GM21786 (cell line): Measurements from ENCODE around the gene RAB11FIP4.

Source experiments
- ATAC-seq: cut with Tn5 transposase; IDR thresholded peaks from one replicate; pipeline ENCODE4 v1.9.1; 2021; ENCODE audit not compliant: unreplicated experiment

RAB11FIP4 gene

DNA sequence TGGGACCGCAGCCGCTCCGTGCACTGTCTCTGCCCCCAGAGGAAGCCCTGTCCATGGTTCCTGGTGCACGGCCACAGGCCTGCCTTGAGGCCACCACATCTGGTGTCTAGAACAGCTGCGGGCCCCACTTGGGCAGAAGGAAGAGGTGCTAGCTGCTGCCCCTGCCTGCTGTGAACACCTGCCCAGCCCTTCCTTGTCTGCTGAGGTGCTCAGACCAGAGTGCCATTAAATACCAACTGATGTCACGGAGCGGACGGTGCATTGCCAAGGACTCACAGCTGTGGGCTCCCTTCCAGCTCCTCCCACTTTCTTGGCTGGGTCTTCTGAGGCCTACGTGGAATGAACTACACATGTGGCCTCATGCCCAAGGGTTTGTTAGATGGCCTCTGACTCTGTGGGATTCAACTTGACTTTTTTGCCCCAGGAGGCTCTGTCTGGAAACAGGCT is 146.1 kb downstream of the RAB11FIP4 start:
- ATAC-seq = no peak

DNA sequence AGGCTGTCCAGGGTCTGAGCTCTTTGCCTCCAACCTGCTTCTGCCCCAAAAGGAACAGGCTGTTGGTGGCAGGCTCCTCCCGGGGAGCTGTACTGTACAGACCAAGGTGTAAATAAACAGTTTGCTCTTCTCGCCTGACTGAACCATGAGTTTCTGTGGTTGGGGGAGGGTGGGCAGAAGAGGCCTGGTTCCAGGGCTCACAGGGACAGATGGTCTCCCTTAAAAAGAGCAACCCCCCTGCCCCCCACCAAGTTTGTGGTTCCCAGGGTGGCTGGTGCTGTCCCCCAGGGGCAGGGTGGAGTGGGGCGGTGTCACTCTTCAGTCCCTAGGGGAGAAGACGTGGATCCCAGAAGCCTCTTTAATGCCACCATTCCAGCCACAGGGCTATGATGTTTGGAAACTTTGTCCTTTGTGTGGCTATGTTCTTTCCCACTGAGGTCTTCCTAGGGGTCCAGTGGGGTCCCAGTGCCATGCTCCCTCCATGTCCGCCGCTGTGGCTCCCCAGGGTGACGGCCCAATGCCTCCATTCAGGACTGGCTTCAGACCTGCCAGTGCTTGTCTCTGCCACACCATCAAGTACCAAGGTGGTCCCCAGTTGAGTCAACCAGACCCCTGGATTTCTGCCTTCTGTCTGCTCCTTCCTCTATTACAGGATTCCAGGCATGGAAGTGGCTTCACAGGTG is 146.7 kb downstream of the RAB11FIP4 start:
- peak; percentile 67 for ATAC-seq

DNA sequence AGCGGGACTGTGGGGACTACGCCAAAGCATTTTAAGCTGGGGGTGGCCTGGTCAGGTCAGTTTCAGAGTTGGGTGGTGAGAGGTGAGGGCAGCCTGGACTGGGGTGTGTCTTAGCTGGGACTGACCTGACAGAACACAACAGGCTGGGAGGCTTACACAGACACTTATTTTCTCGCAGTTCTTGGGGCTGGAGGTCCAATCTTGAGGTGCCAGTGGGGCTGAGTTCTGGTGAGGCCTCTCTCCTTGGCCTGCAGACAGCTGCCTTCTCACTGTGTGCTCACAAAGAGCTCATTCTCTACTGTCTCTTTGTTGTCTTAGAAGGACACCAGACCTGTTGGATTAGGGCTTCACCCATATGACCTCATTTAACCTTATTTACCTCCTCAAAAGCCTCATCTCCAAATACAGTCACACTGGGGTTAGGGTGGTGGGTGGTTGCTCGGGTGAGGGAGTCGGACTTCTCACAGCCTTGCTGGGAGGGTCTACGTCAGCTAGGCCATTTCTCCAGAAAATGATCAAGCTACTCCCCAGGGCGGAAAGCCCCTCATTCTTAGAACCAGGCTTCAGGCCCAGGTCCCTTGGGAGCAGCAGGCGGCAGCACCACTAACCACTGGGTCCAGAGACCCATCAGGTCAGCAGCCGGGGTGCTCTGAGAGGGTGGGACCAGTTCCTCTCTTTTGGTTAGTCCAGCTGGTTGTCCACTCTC is 149.3 kb downstream of the RAB11FIP4 start:
- no peak for ATAC-seq

DNA sequence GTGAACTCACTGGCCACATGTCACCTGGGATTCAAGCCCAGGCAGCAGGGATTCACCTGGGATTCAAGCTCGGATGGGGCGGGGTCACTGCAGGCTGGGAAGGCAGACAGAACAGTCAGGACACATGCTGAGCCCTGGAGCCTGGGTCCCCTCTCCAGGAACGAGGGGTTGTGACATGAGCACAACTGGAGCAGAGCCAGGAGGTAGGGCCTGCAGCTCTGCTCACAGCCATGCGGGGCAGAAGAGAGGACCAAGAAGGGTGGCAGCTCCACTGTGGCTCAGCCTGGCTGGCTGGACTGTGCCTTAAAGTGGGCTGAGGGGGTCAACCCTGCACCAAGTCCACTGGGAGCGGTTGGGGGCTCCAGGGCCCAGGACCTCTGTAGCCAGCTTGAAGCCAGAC is 150.1 kb downstream of the RAB11FIP4 start:
- no peak for ATAC-seq

DNA sequence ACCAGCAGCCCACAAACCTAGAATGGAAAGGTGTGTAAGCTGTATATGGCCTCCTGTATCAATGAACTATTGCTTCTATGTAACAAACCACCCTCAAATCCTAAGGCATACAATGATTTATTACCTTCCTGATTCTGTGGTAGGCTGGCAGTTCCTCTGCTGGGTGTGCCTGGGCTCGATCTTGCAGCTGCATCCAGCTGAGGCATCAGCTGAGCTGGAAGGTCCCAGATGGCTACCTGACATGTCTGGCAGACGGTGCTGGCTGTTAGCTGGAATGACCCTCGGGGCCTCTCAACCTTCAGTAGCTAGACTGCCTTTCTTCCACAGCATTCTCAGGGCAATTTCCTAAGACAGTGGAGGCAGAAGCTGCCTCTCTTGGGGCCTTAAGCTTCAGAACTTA is 152.7 kb downstream of the RAB11FIP4 start:
- ATAC-seq = no peak

DNA sequence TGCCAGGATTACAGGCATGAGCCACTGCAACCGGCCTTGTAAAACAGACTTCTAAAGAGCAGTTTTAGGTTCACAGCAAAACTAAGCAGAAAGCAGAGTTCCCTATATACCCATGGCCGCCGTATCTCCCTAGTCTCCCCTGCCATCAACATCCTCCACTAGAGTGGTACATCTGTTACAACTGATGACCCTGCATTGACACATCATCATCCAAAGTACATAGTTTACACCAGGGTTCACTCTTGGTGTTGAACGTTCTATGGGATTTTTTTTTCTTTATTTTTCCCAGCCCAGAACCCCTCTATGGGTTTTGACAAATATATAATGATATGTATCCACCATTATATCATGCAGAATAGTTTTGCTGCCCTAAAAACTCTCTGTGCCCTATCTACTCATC is 155.2 kb downstream of the RAB11FIP4 start:
- no peak for ATAC-seq

DNA sequence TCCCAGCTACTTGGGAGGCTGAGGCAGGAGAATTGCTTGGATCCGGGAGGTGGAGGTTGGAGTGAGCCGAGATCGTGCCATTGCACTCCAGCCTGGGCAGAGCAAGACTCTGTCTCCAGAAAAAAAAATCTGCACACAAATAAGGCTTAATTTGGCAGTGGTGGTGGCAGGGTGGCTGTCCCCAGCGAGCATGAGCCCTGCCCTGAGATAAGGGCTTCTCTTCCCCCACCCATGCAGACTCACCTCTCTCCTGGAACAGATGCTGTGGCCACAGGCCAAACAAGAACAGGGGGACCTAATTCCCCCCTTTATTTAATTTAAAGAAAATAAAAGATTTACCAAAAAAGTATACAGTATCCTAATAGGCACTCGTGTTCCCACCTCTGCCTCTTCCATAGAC is 157.2 kb downstream of the RAB11FIP4 start:
- no peak for ATAC-seq

DNA sequence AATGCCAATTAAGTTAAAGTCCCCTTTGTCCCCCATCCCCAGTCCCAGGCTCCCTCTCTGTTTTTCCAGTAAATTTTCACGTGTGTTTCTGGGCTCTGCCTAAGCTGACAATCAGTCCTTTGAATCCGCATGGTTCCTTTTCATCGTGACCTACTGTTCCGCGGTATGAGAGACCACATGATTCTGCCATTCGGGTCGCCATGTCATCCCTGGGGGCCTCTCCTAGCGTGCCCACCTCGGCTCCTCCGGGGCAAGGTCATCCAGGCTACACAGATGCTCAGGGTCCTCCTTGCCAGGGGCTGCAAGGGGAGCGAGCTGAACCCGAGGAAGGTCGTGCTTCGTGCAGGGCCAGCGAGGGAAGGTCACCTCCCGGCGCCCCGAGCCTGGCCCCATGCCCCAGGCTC is 157.6 kb downstream of the RAB11FIP4 start:
- no peak for ATAC-seq

DNA sequence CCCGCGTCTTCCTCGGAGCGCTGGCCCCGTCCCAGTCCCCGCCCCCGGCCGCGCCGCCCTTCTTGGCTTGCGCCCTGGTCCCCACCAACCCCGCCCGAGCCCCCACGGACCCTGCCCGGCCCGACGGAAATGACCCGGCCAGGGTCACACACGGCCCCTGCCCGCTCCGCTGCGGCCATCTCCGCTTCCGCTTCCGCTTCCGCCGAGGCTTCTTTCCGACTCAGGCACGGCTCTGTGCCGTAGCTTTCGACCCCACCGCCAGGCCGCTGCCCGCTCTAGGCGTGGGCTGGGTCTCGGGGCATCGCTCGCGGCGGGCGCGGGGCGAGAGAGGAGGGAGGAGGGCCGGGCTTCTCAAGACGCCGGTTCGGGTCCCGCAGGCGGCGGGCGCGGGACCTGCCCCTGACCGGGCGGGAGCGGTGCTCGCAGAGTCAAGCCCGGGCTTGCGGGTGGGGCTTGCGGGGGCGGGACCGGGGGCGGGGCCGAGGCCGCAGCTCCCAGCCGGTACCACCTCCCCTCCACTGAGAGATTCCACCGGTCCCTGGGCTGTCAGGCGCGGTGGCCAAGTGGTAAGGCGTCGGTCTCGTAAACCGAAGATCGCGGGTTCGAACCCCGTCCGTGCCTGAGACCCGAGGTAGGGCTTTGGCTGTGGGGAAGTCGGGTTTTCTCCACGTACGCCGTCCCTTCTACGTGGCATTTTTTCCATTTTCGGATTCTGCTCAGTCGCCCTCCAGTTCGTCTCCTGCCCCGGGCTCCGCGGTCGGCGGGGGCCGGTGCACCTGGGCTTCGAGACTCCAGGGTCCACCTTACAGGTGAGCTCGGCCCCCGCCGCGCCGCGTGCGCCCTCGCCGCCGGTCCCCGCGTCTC is 158.3 kb downstream of the RAB11FIP4 start:
- ATAC-seq = peak; percentile 70

DNA sequence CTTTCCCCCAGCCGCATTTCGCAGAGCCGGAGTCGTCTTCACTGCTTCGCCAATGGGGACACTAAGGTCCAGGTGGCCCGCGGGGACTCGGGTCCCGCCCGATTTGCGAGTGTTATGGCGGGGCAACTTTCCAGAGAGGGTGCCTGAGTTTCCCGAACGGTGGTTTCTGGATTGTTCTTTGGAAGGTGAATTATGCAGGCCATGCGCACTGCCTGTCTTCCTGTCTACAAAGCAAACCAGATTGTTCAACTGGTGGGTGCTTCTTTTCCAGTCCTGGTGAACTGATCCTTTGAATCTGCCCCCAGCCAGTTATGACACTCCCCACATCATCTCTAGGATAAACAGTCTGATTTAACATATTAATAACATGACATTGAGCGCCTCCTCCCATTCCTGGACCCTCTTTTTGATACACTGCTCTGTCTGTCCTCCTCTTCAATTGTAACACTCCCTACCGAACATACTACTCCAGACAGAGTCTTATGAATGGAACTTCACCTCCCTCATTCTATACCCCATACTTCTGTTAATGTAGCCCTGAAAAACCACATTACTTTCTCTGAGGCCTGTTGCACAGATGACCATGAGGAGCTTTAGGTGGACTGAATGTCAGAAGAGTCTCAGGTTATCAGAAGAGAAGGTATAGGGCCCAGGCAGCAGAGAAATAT is 159.0 kb downstream of the RAB11FIP4 start:
- ATAC-seq = no peak

DNA sequence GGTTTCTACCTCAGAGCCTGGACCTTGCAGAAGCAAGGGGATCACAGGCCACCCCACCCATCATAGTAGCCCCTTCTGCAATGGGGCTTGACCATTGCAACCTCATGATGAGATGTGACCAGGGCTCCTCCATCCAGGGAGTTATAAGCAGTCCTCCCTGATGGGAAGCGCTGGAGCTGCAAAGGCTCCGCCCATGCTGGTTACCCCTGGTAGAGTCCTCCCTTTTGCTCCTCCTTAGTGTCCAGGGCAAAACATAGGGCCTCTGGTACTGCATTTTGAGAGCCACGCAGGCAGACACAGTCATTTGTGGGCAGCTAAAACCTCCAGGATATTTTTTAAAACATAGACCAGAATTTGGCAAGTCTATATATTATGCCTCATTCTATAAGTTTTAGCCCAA is 161.1 kb downstream of the RAB11FIP4 start:
- no peak for ATAC-seq

DNA sequence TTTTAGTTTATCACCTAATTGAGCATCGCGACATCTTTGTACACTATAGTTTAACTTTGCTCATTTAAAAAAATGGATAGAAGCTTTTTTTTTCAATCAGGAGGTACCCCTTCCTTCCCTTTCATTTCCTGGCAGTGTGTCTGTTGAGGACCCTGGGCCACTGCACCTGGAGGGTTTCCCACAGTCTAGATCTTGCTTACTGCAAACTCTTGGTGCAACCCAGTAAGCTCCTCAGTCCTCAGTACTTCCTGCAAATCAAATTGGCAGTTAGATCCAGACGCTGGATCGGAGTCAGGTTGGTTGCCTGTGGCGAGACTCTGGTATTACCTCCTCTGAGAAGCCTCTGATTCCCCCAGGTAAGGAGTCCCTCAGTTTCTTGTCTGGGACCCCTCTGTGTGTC is 162.0 kb downstream of the RAB11FIP4 start:
- no peak for ATAC-seq

DNA sequence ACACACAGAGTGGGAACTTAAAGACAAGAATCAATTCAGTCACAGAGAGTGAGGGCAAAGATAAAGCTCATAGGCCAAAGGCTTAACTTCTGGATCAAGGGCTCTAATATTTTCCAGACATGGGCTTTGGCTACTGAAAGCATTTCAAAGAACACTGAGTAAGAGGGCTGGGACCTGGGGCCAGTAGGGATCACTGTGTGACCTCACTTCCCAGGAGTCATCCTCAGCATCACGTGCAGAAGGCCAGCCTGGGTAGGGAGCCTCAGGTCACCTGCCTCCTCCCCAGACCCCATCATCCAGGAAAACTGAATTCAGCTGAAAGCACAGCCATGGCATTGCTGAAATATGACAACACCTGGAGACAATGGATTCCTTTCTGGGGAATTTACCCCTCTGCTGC is 163.5 kb downstream of the RAB11FIP4 start:
- ATAC-seq = no peak

DNA sequence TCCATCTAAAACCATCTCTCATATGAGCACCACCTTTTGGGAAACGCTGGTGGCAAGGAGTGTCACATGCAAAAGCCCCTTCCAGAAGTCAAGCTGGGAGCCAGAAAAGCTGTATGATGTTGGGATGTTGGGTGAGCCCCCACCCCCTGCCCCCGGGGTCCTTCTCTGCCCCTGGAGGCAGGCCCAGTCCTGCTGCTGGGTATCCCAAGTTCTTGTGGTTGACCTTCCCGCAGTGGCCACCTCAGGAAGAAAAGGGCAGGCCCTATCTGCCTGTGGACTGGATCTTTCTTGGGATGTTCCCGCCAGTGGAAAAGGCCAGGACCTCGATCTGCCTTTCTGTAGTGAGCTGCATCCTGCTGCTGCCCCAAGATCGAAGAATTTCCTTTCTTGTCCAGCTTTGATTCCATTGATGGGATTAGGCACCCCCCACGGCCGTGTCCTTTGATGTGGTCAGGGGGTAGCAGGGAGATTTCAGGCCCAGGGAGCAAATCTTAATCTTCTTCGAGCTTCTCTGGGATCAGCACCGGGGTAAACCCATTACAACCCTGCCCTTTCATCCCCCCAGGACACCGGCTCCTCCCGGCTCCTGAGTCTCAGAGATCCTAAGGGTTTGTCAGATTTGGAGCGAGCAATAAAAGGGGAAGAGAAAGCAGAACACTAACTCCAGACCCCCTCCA is 165.6 kb downstream of the RAB11FIP4 start:
- ATAC-seq = no peak

DNA sequence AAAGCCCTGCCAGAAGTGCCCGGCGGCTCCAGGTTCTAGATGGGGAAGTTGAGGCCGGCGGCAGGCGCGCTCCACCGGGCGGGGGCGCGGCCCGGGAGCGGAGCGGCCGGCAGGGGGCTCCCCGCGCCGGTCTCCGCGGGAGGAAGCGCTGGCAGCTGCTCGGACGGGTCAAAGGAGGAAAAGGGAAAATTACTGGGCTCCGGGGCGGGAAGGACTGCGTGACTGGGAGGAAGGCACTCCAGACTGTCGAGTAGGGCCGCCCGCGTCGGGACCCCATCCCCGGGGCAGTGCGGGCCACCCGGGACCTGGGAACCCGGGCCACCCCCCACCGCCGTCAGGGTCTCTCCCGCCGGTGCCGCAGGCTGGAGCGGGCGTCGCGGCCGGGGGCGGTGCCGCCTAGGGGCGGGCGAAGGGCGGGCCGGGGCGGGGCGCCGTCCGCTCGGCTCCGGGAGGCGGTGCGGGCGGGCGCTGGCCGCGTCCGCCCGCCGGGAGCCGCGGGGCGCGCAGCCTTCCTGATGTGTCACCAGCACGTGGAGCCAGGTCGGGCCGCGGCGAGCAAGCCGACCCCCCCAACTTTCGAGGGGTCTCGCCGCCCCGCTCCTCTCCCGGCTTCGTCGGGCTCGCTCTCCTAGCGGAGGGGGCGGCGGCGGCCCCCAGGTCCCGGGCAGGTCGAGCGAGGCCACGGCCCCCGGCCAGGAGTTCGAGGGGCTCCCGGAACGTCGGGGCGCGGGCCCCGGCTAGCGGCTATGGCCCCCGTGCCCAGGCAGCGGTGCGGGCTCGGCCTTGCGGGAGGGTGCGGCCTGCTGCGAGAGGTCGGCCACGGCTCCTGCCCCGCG is 167.5 kb downstream of the RAB11FIP4 start:
- ATAC-seq = no peak

DNA sequence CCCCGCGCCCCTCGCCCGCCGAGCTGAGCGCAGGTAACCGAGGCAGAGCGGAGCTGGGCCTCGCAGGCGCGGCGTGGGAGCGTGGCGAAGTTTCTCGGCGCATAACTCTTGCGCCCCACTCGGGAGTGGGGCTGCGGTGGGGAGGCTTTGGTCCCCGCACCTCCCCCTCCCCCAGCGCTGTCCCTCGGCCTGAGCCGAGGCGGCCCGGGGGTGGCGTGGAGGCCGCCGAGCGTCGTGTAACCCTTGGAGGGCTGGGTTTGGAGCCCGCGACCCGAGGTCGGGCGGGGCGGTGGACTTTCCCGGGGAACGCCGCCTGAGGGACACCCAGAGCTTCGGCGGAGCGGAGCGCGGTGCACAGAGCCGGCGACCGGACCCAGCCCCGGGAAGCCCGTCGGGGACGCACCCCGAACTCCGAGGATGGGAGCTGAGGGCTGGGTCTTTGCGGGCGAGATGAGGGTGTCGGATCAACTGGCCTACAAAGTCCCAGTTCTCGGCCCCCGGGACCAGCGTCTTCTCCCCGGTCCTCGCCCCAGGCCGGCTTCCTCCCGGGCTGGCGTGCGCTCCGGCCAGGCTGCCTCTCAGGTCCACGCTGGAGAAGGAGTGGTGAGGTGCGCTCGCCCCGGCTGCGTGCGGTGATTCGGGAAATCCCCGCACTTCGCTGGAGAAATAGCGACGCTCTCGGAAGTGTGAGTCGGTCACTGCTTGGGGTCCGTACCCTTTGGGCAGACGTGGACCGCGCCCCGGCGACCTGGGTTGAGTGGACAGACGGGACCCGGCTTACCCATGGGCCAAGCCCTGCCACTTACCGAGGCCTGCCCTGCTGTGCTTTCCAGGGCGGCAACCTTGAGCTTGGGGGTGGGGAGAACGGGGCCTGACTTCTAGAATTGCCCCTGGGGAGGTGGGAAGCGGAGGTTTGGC is 168.4 kb downstream of the RAB11FIP4 start:
- no peak for ATAC-seq

DNA sequence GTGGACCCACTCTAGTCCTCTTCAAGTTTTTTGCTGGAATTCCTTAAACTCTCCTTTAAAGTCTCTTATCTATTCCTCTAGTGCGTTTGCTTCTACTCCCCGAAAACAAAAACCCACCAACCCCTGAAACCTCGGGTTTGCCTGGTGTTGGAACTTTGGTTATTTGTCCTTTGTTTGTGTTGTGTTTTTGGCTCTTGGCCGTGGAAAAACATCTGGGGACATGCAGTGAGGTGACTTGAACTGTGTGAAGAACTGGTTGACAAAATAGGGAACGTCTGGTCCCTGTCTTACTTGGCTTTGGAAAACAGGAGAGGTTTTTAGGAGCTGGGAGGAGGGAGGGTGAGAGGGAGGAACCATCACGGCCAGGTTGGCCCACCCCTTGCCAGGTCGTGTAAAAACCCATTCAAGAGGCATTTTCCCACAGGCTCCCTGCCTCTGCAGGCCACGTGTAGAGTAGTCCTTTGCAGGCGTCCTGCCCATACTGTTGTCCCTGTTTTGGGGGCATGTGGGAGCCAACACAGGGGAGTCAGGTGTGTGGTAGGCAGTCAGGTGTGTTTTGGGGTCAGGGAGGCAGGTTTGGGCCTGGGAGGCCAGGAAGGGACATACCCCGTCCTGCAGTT is 169.3 kb downstream of the RAB11FIP4 start:
- ATAC-seq = no peak
